ENCODE results near the gene KCNQ2. TPM values are rescaled to one million over a fixed set of nuclear protein-coding genes. Genes with fewer than 3 reads are reported as not detected.

KCNQ2 gene
- total RNA-seq, 1 donor from 2014 or later = 157 TPM

DNA sequence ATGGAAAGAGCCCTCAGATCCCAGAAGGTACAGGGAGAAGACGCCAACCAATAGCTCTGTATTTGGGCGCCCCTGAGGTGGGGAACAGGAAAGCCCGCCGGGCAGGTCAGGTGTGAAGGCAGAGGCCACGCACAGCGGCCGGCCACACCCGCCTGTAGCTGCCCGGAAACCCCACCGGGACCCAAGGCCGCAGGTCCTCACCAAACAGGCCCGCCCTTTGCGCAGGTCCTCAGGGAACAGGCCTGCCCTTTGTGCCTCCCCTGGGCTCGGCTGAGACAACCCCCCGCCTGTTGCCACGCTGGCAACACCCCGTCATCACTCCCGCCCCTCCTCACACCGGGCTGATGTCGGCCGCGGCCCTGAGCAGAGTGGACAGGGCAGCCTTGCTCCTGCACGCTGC is 66.4 kb downstream of the KCNQ2 start:
- TF ChIP-seq, protein P1, sequence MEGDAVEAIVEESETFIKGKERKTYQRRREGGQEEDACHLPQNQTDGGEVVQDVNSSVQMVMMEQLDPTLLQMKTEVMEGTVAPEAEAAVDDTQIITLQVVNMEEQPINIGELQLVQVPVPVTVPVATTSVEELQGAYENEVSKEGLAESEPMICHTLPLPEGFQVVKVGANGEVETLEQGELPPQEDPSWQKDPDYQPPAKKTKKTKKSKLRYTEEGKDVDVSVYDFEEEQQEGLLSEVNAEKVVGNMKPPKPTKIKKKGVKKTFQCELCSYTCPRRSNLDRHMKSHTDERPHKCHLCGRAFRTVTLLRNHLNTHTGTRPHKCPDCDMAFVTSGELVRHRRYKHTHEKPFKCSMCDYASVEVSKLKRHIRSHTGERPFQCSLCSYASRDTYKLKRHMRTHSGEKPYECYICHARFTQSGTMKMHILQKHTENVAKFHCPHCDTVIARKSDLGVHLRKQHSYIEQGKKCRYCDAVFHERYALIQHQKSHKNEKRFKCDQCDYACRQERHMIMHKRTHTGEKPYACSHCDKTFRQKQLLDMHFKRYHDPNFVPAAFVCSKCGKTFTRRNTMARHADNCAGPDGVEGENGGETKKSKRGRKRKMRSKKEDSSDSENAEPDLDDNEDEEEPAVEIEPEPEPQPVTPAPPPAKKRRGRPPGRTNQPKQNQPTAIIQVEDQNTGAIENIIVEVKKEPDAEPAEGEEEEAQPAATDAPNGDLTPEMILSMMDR (conservative IDR thresholded peaks at IDR 0.05) = no peak
- Mint-ChIP-seq H3K4me3 (no peak overlapping the region), H3K9me3 (no peaks in the 10 kb centered on the region), H3K27ac (ENCODE audit: unreplicated experiment) (no peak overlapping the region), H3K27me3 (ENCODE audit: low read depth) (no peaks in the 10 kb centered on the region), H3K36me3 (ENCODE audit: low read depth) (no peaks in the 10 kb centered on the region), H3K4me1 (peaks cover 5% of the 10 kb centered on the region)
- no peak for DNase-seq (ENCODE audit: low read depth, low spot score)

DNA sequence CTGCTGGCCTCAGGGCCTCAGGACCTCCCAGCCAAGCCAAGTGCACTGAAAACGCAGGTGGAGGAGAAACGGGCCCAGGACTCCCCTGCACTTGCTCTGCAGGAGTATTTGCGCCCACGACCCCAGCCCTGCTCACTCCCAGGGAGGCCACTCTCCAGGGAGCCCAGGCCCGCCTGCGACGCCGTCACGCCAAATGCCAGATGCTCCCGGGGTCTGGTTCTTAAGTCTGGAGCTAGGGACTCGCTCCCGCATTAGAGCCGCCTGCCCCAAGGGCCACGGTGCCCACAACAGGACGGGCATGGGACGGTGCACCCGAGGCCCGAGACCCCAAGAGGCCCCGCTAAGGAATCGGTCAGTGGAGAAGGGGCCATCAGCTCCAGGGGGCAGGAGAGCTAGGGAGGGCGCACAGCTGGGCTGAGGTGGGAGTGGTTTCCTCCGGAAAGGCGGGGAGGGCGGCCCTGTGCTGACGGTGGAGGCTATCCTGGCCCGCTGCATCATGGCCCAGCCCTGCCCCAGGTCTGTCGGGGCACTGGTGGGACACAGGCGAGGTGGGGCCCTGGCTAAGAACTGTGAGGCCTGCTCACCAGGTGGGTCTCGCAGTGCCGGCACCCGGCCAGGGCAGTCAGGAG is 67.2 kb downstream of the KCNQ2 start:
- Mint-ChIP-seq H3K36me3 (ENCODE audit: low read depth) (no peaks in the 10 kb centered on the region), H3K27ac (ENCODE audit: unreplicated experiment) (no peak overlapping the region), H3K4me1 (peaks cover 5% of the 10 kb centered on the region), H3K4me3 (no peak overlapping the region), H3K9me3 (no peaks in the 10 kb centered on the region), H3K27me3 (ENCODE audit: low read depth) (no peaks in the 10 kb centered on the region)
- no peak for DNase-seq (ENCODE audit: low read depth, low spot score)
- TF ChIP-seq, protein P1 (conservative IDR thresholded peaks at IDR 0.05) = no peak

DNA sequence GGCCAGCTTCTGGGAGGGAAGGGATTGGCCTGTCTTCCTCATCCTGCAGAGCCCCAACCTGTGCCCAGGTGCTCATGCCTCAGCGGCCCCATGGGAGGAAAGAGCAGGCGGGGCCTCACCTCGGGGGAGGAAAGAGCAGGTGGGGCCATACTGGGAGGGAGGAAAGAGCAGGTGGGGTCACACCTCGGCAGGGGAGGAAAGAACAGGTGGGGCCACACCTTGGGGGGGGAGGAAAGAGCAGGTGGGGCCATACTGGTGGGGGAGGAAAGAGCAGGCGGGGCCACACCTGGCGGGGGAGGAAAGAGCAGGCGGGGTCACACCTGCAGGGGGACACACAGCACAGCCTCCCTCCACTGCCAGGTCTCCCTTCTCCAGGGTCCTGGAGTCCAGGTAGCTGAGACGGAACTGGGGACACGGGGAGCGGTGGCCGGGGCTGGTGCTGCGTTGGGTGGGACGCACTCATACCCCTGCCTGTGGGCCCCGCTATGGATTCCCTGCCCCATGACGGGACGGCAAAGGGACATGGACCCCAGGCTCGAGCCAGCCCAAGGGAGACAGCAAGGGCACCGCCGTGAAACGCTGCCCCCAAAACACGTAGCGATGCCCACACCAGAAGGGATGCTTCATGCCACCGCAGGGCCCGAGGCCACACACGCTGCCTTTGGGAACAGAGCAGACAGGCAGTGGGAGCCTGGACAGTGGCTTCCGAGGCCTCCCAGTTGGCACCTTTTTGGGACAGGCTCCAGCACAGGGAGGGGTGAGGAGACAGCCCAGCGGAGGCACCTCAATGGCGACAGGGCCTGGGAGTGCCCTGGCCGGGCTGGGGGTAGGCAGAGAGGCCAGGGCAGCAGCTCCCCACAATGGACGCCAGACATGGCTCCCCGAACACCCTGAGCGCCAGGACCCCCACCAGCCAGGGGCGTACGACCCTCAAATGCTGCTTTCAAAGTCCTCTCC is 68.0 kb downstream of the KCNQ2 start:
- Mint-ChIP-seq H3K4me3 (no peak overlapping the region), H3K9me3 (no peaks in the 10 kb centered on the region), H3K27me3 (ENCODE audit: low read depth) (no peaks in the 10 kb centered on the region), H3K27ac (ENCODE audit: unreplicated experiment) (no peak overlapping the region), H3K4me1 (peaks cover 5% of the 10 kb centered on the region), H3K36me3 (ENCODE audit: low read depth) (no peaks in the 10 kb centered on the region)
- TF ChIP-seq, protein P1 (conservative IDR thresholded peaks at IDR 0.05) = no peak
- no peak for DNase-seq (ENCODE audit: low read depth, low spot score)

DNA sequence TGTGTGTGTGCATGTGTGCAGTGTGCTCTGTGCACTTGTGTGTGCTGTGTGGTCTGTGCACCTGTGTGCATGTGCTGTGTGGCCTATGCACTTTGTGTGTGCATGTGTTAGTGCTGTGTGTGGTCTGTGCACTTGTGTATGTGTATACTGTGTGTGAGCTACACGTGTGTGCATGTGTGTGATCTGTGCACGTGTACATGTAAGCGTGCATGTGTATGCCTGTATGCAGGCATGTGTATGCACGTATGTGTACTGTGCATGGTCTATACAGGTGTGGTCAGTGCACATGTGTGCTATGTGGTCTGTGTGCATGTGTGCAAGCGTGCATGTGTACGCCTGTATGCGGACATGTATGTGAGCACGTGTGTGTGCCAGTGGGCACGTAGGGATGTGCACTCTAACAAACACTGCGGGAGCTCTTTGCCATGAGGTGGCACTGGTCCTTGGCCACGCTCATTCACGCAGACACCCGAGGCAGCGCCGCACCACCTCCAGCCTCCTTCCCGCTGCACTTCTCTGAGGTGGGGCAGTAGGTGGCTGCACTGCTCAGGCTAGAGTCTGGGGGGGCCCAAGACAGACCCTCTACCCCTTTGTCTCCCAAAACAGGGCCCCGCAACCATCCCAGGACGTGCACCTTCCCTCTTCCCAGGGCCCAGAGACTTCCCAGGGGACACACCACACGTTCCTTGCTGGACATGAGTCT is 68.9 kb downstream of the KCNQ2 start:
- TF ChIP-seq, protein P1 (conservative IDR thresholded peaks at IDR 0.05) = no peak
- Mint-ChIP-seq H3K27ac (ENCODE audit: unreplicated experiment) (peak overlapping the region; percentile 62), H3K9me3 (no peaks in the 10 kb centered on the region), H3K4me3 (no peak overlapping the region), H3K36me3 (ENCODE audit: low read depth) (no peaks in the 10 kb centered on the region), H3K4me1 (no peaks in the 10 kb centered on the region), H3K27me3 (ENCODE audit: low read depth) (no peaks in the 10 kb centered on the region)
- DNase-seq (ENCODE audit: low read depth, low spot score) = no peak

DNA sequence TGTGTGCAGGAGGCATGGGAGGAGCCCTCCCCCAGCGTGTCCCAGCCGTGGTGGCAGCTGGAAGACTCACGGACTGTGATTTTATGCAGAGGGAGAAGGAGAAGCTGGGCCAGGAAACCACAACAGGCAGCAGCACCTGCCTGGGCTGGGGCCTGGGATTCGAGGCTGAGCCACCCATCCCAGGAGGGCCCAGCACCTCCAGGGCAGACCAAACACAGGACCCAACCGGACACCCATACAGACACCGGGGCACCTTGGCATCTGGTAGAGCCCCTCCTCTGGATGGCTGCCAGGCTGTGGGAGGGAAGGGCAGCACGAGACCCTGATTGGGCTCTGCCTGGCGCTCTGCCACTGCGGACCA is 69.6 kb downstream of the KCNQ2 start:
- no peak overlapping the region for H3K4me3 Mint-ChIP-seq
- H3K9me3 Mint-ChIP-seq = no peaks in the 10 kb centered on the region
- H3K36me3 Mint-ChIP-seq (ENCODE audit: low read depth) = no peaks in the 10 kb centered on the region
- TF ChIP-seq, protein P1 (conservative IDR thresholded peaks at IDR 0.05) = no peak
- DNase-seq (ENCODE audit: low read depth, low spot score) = no peak
- H3K27me3 Mint-ChIP-seq (ENCODE audit: low read depth) = no peaks in the 10 kb centered on the region
- H3K4me1 Mint-ChIP-seq = no peaks in the 10 kb centered on the region
- H3K27ac Mint-ChIP-seq (ENCODE audit: unreplicated experiment) = no peak overlapping the region
